GM23248 (cell line): ENCODE data around the gene SLC35C1.

Experiments used
- EZH2 ChIP-seq: fragments of 200-600 bp; sonication (generic); IDR thresholded peaks from 2 replicates; pipeline ENCODE4 v1.6.1; 2018; ENCODE audit warnings: antibody characterized with exemption, mild to moderate bottlenecking; ENCODE audit not compliant: insufficient read depth, poor library complexity, severe bottlenecking
- EZH2phosphoT487 ChIP-seq: fragments of 200-600 bp; sonication (generic); IDR thresholded peaks from 2 replicates; pipeline ENCODE4 v1.6.1; 2018; ENCODE audit warnings: antibody characterized with exemption, moderate library complexity, mild to moderate bottlenecking, low read depth; ENCODE audit not compliant: insufficient read depth

DNA sequence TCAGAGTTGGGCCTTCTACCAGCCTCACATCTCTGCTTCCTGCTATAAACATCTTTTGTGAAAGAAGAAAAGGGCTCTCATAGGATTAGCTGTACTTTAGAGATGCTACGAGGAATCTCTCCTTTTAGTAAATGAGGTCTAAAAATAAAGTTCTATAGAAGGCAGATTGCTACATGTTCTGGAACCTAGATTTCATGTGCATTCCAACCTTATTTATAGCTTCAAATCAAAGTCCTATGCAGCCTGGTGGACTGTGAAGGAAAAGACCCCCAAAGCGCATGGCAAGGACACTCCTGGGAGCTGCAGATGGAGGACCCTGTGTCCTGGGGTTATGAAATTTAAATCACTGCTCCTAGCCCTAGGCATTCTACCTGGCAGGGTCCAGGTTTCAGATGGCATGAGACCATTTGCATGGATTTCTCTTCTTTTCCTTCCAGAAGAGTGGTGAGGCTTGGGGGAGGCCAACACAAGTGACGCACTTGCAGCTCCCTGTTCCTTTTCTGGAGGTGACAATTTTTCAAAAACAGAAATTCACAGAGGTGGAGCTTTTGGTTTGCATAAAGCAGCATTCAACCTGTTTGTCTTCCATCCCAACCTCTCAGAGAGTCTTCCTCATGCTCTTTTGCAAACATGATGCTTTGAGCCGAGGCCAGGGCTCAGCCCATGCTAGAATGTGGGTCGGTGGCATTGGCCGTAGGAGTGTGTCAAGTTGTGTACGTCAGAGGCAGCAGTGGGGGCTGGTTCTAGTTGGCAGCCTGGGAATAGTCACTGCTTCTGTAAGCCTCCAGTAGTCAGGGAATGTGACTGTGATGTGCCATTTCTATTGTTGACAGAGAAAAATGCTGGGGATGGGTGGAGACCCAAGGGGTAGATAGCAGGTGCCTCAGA, 48.6 kb downstream of the SLC35C1 start:
- no peak for TF ChIP-seq EZH2
- TF ChIP-seq EZH2phosphoT487, result no peak
